GM12874 (cell line): ENCODE measurements around the gene E4F1.

Experiments
- CTCF ChIP-seq: IDR thresholded peaks from 2 replicates; pipeline ENCODE4 v1.5.1; 2011; ENCODE audit warnings: low read depth, mild to moderate bottlenecking, control low read depth, low read length, moderate library complexity; ENCODE audit not compliant: insufficient read depth

Gene E4F1

GRCh38 chr16:2204416-2205103, 18.8 kb upstream of the E4F1 start:
- no peak for TF ChIP-seq CTCF

- TF ChIP-seq CTCF, result peak; percentile 35; the same call in 1 of the 2 replicates
These were observed 18.1 kb upstream of the E4F1 start, which contains the start of gene MLST8 for GRCh38 chr16:2205104-2205966. Gene MLST8 (plus strand): TSS chr16:2205454. CDS start chr16:2206086, 632 bp downstream.

- TF ChIP-seq CTCF, result no peak
These were observed 17.5 kb upstream of the E4F1 start for GRCh38 chr16:2205967-2206313.

GRCh38 chr16:2206420-2206779, 17.0 kb upstream of the E4F1 start:
- TF ChIP-seq CTCF, result no peak

- no peak for TF ChIP-seq CTCF
These were observed 16.5 kb upstream of the E4F1 start for GRCh38 chr16:2206780-2207433.

- no peak for TF ChIP-seq CTCF
These were observed 15.5 kb upstream of the E4F1 start for GRCh38 chr16:2207872-2208271.

GRCh38 chr16:2208308-2208707, 15.1 kb upstream of the E4F1 start:
- no peak for TF ChIP-seq CTCF
